PFSK-1 (cell line): ENCODE results near the gene PRRC2B.

Experiments used
- FOXP2 ChIP-seq: optimal IDR thresholded peaks from 2 replicates; pipeline ENCODE3; 2011; ENCODE audit warnings: borderline replicate concordance, control low read depth, inconsistent platforms; ENCODE audit not compliant: insufficient read depth; ENCODE audit errors: extremely low read length, extremely low read depth
- POLR2AphosphoS5 ChIP-seq: IDR thresholded peaks from 2 replicates; pipeline ENCODE4 v1.6.1; 2012; ENCODE audit warnings: low read depth, mild to moderate bottlenecking, control low read depth, low read length, moderate library complexity
- REST ChIP-seq, 2 experiments: IDR thresholded peaks; 2 replicates each; pipeline versions ENCODE4 v1.6.1 to v1.8.0; 2011 to 2012; ENCODE audit warnings: low read depth in 2 of 2, low read length in 2 of 2, control low read depth in 1 of 2, inconsistent platforms in 1 of 2, mild to moderate bottlenecking in 1 of 2, moderate library complexity in 1 of 2; ENCODE audit not compliant: insufficient read depth in 1 of 2
- SIN3A ChIP-seq: IDR thresholded peaks from 2 replicates; pipeline ENCODE4 v1.6.1; 2012; ENCODE audit warnings: mild to moderate bottlenecking, low read length, moderate library complexity, borderline replicate concordance; ENCODE audit not compliant: insufficient read depth
- TAF1 ChIP-seq: IDR thresholded peaks from 2 replicates; pipeline ENCODE4 v1.6.1; 2012; ENCODE audit warnings: low read length, control low read depth, borderline replicate concordance; ENCODE audit not compliant: insufficient read depth

The PRRC2B gene

GRCh38 chr9:131534721-131535237, 140.9 kb downstream of the PRRC2B start:
- TF ChIP-seq POLR2AphosphoS5 (no peak), SIN3A (no peak), FOXP2 (no peak), REST (IDR thresholded peaks at IDR 0.05; ENCODE audit: insufficient read depth in 1 of 2, low read depth in 2 of 2, low read length in 2 of 2) (no peak), TAF1 (no peak)

- TF ChIP-seq SIN3A (no peak), POLR2AphosphoS5 (no peak), FOXP2 (no peak), TAF1 (no peak), REST (IDR thresholded peaks at IDR 0.05; ENCODE audit: insufficient read depth in 1 of 2, low read depth in 2 of 2, low read length in 2 of 2) (no peak)
Measured at GRCh38 chr9:131537946-131538345, 144.1 kb downstream of the PRRC2B start.

GRCh38 chr9:131539223-131539923, 145.5 kb downstream of the PRRC2B start:
- TF ChIP-seq FOXP2 (no peak), POLR2AphosphoS5 (no peak), SIN3A (no peak), TAF1 (no peak), REST (IDR thresholded peaks at IDR 0.05; ENCODE audit: insufficient read depth in 1 of 2, low read depth in 2 of 2, low read length in 2 of 2) (no peak)

GRCh38 chr9:131543141-131543540, 149.3 kb downstream of the PRRC2B start:
- no peak for TF ChIP-seq TAF1
- no peak for TF ChIP-seq REST (IDR thresholded peaks at IDR 0.05; ENCODE audit: insufficient read depth in 1 of 2, low read depth in 2 of 2, low read length in 2 of 2)
- TF ChIP-seq POLR2AphosphoS5 = no peak
- no peak for TF ChIP-seq FOXP2
- TF ChIP-seq SIN3A = no peak
